Muscle layer of duodenum (tissue), 2 donors: ENCODE results near the gene CCDC33.

ENCODE experiments used
- H3K27ac ChIP-seq: one replicate; pipeline ENCODE4 v1.7.0; 2013; ENCODE audit warnings: mild to moderate bottlenecking, low read length
- H3K27me3 ChIP-seq: one replicate; pipeline ENCODE4 v1.7.0; 2013; ENCODE audit warnings: low read depth, mild to moderate bottlenecking, control low read depth, low read length
- H3K36me3 ChIP-seq, 2 donors: one replicate each; pipeline ENCODE4 v1.7.0; 2013; ENCODE audit warnings: low read length in 2 of 2, control low read depth in 1 of 2, mild to moderate bottlenecking in 1 of 2; ENCODE audit not compliant: insufficient read depth in 2 of 2, control insufficient read depth in 1 of 2
- H3K4me1 ChIP-seq, 2 donors: one replicate each; pipeline ENCODE4 v1.7.0; 2013; ENCODE audit warnings: low read length in 2 of 2, mild to moderate bottlenecking in 2 of 2, control low read depth in 1 of 2, moderate library complexity in 1 of 2; ENCODE audit not compliant: insufficient read depth in 2 of 2, control insufficient read depth in 1 of 2
- H3K4me3 ChIP-seq, 2 donors: one replicate each; pipeline ENCODE4 v1.7.0; 2013; ENCODE audit warnings: low read length in 2 of 2, low read depth in 1 of 2, mild to moderate bottlenecking in 1 of 2
- H3K9me3 ChIP-seq, 2 donors: one replicate each; pipeline ENCODE4 v1.7.0; 2013; ENCODE audit warnings: low read length in 2 of 2, control low read depth in 1 of 2, mild to moderate bottlenecking in 1 of 2; ENCODE audit not compliant: control insufficient read depth in 1 of 2
- donor health status: healthy.

Gene CCDC33

GRCh38 chr15:74252291-74252690 lies 16.2 kb downstream of the CCDC33 start:
- Histone ChIP-seq H3K9me3 (no peaks in the 10 kb centered on the region), H3K27ac (no peak overlapping the region), H3K4me1 (peaks cover 0 to 11% of the 10 kb centered on the region in 2 donors), H3K27me3 (no peaks in the 10 kb centered on the region), H3K36me3 (no peaks in the 10 kb centered on the region), H3K4me3 (no peak overlapping the region)

- Histone ChIP-seq H3K36me3 (no peaks in the 10 kb centered on the region), H3K4me3 (no peak overlapping the region), H3K27me3 (no peaks in the 10 kb centered on the region), H3K27ac (no peak overlapping the region), H3K4me1 (peaks cover 0 to 11% of the 10 kb centered on the region in 2 donors), H3K9me3 (no peaks in the 10 kb centered on the region)
Measured at GRCh38 chr15:74252721-74253120, 16.6 kb downstream of the CCDC33 start.

GRCh38 chr15:74253211-74253921 lies 17.2 kb downstream of the CCDC33 start:
- Histone ChIP-seq H3K4me1 (peaks cover 0 to 11% of the 10 kb centered on the region in 2 donors), H3K27ac (no peak overlapping the region), H3K9me3 (no peaks in the 10 kb centered on the region), H3K36me3 (no peaks in the 10 kb centered on the region), H3K27me3 (no peaks in the 10 kb centered on the region), H3K4me3 (no peak overlapping the region)

- Histone ChIP-seq H3K9me3 (no peaks in the 10 kb centered on the region), H3K27ac (no peak overlapping the region), H3K27me3 (no peaks in the 10 kb centered on the region), H3K36me3 (no peaks in the 10 kb centered on the region), H3K4me3 (no peak overlapping the region), H3K4me1 (peaks cover 0 to 11% of the 10 kb centered on the region in 2 donors)
Measured at GRCh38 chr15:74257105-74257504, 21.0 kb downstream of the CCDC33 start.

GRCh38 chr15:74257623-74258022 lies 21.5 kb downstream of the CCDC33 start:
- no peaks in the 10 kb centered on the region for H3K27me3 ChIP-seq
- no peak overlapping the region for H3K27ac ChIP-seq
- no peaks in the 10 kb centered on the region for H3K36me3 ChIP-seq

GRCh38 chr15:74258456-74259291 lies 22.5 kb downstream of the CCDC33 start:
- no peaks in the 10 kb centered on the region for H3K4me1 ChIP-seq
- no peaks in the 10 kb centered on the region for H3K36me3 ChIP-seq
- H3K27ac ChIP-seq = no peak overlapping the region
- H3K4me3 ChIP-seq = no peak overlapping the region
- H3K9me3 ChIP-seq = no peaks in the 10 kb centered on the region
- H3K27me3 ChIP-seq = no peaks in the 10 kb centered on the region

More at GRCh38 chr15:74257623-74258022, 21.5 kb downstream of the CCDC33 start:
- Histone ChIP-seq H3K4me1 (peaks cover 0 to 9% of the 10 kb centered on the region in 2 donors), H3K9me3 (no peaks in the 10 kb centered on the region), H3K4me3 (no peak overlapping the region)

GRCh38 chr15:74259292-74259648 lies 23.1 kb downstream of the CCDC33 start:
- H3K27ac ChIP-seq = no peak overlapping the region
- no peaks in the 10 kb centered on the region for H3K36me3 ChIP-seq
- H3K4me1 ChIP-seq = no peaks in the 10 kb centered on the region
- H3K27me3 ChIP-seq = no peaks in the 10 kb centered on the region
- no peak overlapping the region for H3K4me3 ChIP-seq
- no peaks in the 10 kb centered on the region for H3K9me3 ChIP-seq

GRCh38 chr15:74259821-74260607 lies 23.9 kb downstream of the CCDC33 start:
- Histone ChIP-seq H3K27me3 (no peaks in the 10 kb centered on the region), H3K4me3 (no peak overlapping the region), H3K27ac (no peak overlapping the region), H3K36me3 (no peaks in the 10 kb centered on the region), H3K4me1 (no peaks in the 10 kb centered on the region), H3K9me3 (no peaks in the 10 kb centered on the region)

- Histone ChIP-seq H3K4me1 (no peaks in the 10 kb centered on the region), H3K27ac (no peak overlapping the region), H3K4me3 (no peak overlapping the region), H3K9me3 (no peaks in the 10 kb centered on the region), H3K27me3 (no peaks in the 10 kb centered on the region), H3K36me3 (no peaks in the 10 kb centered on the region)
Measured at GRCh38 chr15:74261041-74261440, 24.9 kb downstream of the CCDC33 start.

GRCh38 chr15:74261685-74262084 lies 25.6 kb downstream of the CCDC33 start:
- Histone ChIP-seq H3K27me3 (no peaks in the 10 kb centered on the region), H3K36me3 (no peaks in the 10 kb centered on the region)

GRCh38 chr15:74262151-74262550 lies 26.0 kb downstream of the CCDC33 start:
- H3K9me3 ChIP-seq = no peaks in the 10 kb centered on the region
- no peaks in the 10 kb centered on the region for H3K4me1 ChIP-seq
- no peak overlapping the region for H3K4me3 ChIP-seq
- H3K27me3 ChIP-seq = no peaks in the 10 kb centered on the region
- H3K27ac ChIP-seq = no peak overlapping the region
- no peaks in the 10 kb centered on the region for H3K36me3 ChIP-seq

More at GRCh38 chr15:74261685-74262084, 25.6 kb downstream of the CCDC33 start:
- Histone ChIP-seq H3K4me3 (no peak overlapping the region), H3K4me1 (no peaks in the 10 kb centered on the region), H3K27ac (no peak overlapping the region), H3K9me3 (no peaks in the 10 kb centered on the region)
